NCI-H2107 treated with DMSO at 0.1 percent for 48 hours (cell line): ENCODE data around the gene MYBPC2.
A peak's percentile ranks its signal among the peaks of the same experiment; 100 is the strongest.
"Not testable (repeated sequence)": the region's sequence is repeated elsewhere in the genome, so short reads cannot be mapped to it uniquely, and the experiment has no call there.

ENCODE experiments used
- DNase-seq: peaks from one replicate; lab custom pipeline; 2025; ENCODE audit not compliant: unreplicated experiment; lab: John Stamatoyannopoulos, UW

The MYBPC2 gene

DNA sequence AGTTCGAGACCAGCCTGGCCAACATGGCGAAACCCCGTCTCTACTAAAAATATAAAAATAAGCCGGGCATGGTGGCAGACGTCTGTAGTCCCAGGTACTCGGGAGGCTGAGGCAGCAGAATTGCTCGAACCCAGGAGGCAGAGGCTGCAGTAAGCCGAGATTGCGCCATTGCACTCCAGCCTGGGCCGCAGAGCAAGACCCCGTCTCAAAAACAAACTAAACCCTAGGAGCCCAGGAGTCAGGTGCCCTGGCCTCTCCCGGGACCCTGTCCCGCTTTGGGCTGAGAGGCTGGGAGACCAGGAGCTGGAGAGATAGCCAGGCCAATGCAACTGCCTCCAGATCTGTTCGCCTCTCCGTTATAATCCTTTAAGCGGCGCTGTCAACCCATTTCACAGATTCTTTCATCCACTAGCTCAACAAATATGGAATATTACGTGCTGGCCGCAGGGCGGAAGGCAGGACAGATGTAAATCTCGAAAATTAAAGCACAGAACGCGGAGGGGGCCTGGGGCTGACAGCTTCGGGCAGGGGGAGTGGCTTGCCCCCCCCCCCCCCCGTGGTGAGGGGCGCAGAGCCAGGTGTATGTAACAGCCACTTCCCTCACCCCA, 5.3 kb upstream of the MYBPC2 start:
- no peak for DNase-seq

DNA sequence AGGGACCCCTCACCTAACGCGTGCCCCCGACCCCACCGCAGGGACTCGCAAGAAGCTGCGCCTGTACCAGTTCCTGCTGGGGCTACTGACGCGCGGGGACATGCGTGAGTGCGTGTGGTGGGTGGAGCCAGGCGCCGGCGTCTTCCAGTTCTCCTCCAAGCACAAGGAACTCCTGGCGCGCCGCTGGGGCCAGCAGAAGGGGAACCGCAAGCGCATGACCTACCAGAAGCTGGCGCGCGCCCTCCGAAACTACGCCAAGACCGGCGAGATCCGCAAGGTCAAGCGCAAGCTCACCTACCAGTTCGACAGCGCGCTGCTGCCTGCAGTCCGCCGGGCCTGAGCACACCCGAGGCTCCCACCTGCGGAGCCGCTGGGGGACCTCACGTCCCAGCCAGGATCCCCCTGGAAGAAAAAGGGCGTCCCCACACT, 4.7 kb upstream of the MYBPC2 start:
- DNase-seq = no peak

DNA sequence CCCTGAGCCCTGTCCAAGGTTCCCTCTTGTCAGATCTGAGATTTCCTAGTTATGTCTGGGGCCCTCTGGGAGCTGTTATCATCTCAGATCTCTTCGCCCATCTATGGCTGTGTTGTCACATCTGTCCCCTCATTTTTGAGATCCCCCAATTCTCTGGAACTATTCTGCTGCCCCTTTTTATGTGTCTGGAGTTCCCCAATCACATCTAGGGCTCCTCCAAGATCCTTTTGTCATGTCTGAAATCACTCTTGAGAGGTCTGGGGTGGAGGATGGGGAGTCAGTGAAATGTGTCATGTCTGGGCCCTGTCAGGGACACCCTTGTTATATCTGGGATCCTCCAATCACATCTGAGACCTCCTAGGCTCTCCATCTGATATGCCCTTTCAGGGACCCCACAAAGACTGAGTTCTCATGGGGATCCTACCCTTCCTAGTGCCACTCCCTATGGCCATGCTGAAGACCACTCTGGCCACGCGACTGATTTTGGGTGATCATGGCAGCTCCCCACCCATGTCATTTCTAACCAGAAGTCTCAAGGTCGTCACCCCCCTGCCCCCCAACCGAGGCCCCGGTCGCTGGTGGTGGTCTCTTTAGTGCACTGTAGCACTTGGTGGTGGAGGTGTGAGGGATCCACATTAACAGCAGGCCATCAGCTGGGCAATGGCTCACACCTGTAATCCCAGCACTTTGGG, 3.8 kb upstream of the MYBPC2 start:
- DNase-seq = no peak

DNA sequence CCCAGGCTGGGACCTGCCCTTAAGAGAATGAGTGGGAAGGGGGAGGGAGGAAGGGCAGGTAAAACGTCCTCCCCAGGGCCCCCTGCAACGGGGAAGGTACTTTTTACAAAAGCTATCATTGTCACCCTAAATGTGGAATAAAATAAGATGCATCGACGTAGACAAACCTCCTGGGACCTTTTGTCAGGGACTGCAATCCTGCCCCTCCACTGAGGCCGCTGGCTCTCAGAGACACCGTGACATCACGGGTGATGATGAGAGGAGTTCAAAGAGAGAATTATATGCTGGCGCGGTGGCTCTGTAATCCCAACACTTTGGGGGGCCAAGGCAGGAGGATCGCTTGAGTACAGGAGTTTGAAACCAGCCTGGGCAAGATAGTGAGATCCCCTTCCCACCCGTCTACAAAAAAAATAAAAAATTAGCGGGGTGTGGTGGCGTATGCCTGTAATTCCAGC, 1.8 kb upstream of the MYBPC2 start:
- no peak for DNase-seq

DNA sequence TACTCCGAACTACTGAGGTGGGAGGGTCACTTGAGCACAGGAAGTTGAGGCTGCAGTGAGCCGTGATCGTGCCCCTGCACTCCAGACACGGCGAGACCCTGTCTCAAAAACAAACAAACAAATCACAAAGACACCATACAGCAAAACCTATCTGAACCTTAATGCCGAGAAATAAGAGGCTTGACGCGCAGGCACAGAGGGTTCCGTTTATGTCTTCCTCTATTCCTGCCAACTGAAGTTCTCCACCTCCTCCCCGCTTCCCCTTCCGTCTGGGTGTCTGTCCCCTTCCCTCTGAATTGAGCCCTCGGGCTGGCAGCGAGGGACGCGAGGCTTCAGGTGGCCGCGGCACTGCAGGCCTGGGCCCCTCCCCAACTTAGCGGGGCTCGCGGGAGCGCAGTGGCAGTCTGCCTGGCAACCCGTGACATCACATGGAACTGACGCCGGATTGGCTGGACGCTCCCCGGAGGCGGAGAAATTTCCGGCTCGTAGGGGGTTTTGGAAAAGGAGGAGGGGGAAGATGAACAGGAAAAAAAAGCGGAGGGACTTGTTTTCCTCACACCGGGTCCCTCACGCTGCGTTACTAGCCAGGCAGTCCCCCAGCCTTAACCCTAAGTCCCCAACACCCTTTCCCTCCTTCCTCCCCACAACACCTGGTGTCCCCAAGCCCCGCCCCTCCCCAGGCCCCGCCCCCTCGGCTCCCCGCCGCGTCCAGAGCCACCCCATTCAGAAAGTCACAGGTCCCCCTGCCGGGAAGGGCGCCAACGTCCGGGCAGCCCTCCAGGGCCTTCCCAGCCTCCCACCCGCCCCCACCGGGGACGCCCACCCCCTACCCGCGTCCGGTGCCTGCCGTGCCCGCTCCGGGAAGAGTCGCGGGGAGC, 1.1 kb upstream of the MYBPC2 start:
- peak; percentile 65 for DNase-seq

DNA sequence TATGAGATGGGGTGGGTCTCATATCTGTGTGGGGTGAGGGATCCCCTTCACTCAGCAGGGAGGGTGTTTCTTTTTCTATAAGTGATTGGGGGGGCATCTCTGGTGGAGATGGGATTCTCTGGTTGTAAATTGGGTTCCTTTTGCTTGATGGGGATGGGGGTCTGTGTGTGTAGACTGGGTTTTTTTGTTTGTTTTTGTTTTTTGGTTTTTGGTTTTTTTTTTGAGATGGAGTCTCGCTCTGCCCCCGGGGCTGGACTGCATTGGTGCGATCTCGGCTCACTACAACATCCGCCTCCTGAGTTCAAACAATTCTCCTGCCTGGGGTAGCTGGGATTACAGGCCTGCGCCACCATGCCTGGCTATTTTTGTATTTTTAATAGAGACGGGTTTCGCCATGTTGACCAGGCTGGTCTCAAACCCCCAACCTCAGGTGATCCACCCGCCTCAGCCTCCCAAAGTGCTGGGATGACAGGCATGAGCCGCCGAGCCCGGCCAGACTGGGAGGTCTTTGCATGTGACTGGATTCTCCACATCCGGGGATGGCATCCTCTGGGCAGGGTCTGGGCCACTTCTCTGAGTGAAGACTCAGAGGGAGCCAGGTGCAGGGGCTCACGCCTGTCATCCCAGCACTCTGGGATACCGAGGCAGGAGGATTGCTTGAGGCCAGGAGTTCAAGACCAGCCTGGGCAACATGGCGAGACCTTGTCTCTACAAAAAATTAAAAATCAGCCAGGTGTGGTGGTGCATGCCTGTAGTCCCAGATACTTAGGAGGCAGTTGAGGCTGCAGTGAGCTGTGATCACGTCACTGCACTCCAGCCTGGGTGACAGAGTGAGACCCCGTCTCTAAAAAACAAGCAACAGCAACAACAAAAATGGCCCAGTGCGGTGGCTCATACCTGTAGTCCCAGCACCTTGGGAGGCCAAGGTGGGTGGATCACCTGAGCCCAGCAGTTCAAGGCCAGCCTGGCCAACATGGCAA, 799 bp downstream of the MYBPC2 start:
- no peak for DNase-seq

DNA sequence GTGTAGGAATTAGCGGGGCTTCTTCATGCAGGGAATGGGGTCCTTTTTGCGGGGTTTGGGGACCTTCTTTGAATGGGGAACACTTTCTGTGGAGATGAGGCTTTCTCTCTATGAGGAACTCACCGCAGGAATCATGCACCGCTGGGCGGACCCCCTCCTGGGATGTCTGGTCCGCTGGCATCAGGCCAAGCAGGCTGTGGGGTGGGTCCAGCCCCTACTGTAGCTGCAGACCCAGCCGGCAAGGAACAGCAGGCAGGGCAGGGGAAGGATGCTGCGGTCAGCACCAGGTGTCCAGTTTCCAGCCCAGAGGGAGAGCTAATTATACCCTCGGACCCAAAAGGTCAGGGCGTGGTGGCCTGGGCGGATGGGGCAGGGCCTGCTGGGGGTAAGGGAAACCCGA, 1.8 kb downstream of the MYBPC2 start:
- DNase-seq = no peak

DNA sequence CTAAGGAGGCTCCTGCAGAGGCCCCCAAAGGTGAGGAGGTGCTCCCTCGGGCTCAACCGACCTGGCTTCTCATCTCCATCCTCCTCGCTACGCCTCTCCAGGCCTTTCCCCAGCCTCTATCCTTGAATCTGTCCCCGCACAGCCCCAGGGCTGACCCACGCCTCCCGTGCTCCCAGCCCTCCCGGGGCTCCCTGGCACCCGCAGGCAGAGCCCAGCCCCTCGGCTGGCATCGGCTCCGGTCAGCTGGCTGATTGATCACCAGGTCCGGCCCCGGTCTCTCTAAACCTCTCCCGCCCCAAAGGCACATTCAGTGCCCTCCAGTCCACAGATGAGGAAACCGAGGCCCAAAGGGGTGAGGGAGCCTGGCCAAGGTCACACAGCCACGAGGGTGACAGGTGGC, 2.5 kb downstream of the MYBPC2 start:
- DNase-seq = no peak

DNA sequence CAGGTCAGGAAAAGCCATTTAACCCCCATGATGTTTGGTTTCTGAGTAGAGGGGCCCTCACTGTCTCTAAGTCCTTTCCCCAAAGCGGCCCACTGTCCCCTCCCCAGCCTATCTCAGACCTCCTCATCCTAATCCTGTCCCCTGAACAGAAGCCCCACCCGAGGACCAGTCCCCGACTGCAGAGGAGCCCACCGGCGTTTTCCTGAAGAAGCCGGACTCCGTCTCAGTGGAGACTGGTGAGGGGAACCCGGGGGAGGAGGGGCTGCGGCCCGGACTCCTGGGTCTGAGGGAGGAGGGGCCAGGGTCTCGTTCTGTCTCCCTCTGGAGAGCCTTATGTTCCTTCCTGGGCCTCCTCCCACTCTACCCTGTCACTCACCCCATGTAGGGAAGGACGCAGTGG, 2.9 kb downstream of the MYBPC2 start:
- DNase-seq = no peak

DNA sequence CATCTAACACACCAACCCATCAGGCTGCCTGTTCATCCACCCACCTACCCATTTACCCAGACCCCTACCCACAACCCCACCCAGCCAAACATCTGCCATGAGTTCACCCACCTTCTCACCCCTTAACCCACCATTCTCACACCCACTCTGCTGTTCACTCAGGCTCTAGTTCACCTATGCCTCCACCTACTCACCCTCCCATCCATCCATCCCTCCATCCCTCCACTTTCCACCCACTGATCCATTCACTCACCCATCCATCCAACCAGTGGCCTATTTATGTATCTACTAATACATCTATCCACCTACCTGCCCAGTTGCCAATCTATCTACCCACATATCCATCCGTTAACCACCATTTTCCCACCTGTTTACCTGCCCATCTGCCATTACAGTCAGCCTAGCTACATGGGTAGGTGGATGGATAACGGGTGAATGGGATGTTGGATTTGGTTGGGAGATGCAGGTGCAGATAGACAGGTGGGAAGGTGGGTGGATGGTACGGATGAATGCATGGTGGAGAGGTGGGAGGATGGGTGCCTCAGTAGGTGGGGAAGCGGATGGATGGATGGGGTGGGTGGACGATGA, 5.3 kb downstream of the MYBPC2 start:
- no peak for DNase-seq

DNA sequence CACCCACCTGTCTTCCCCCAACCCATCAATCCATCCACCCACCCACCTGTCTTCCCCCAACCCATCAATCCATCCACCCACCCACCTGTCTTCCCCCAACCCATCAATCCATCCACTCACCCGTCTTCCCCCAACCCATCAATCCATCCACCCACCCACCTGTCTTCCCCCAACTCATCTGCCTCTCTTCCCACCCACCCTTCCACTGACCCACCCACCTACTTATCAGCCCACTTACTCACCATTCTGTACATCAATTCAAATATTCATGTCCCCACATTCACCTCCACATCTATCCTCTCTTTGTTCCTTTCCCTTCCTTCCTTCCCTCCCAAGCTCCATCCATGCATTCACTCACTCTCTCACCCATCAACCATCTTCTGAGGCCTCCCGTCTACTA, 6.4 kb downstream of the MYBPC2 start:
- not testable (repeated sequence) for DNase-seq

DNA sequence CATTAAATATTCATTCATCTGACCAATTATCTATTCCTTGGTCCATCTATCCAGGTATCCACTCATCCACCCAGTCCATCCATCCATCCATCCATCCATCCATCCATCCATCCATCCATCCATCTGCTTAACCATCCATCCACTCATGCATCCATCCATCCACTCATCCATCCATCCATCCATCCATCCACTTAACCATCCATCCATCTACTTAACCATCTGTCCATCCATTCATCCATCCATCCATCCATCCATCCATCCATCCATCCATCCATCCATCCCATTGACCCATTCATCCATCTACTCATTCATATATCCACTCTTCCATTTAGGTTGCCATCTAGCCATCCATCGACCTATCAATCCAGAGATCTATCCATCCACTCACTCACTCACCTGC, 11.4 kb downstream of the MYBPC2 start:
- no peak for DNase-seq

DNA sequence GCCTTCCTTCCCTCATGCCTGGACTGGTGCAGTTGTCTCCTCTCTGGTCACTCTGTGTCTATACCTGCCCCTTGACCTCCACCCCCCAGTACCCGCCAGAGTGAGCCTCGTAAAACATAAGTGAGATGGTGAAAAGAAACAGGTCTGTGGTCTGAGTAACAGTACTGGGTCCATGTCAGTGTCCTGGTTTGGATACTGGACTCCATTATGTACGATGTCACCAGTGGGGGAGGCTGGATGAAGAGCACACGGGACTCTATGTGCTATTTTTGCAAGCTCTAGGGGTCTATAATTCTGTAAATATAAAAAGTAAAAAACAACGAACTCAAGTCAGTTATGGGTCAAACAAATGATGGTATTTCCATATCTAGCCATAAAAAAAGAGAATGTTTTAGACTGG, 14.4 kb downstream of the MYBPC2 start:
- DNase-seq = no peak

DNA sequence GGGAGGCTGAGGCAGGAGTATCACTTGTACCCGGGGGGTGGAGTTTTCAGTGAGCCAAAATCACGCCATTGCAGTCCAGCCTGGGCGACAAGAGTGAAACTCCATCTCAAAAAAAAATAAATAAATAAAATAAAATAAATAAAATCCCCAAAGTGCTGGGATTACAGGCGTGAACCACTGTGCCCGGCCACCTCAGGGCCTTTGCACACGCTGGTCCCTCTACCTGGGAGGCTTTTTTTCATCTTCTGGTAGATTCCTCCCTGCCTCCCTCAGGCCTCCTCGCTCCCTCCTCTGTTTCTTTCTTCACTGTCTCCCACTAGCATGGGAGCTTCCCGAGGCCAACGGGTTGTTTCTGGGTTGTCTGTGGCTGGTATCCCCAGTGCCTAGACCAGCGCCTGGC, 15.1 kb downstream of the MYBPC2 start:
- no peak for DNase-seq

DNA sequence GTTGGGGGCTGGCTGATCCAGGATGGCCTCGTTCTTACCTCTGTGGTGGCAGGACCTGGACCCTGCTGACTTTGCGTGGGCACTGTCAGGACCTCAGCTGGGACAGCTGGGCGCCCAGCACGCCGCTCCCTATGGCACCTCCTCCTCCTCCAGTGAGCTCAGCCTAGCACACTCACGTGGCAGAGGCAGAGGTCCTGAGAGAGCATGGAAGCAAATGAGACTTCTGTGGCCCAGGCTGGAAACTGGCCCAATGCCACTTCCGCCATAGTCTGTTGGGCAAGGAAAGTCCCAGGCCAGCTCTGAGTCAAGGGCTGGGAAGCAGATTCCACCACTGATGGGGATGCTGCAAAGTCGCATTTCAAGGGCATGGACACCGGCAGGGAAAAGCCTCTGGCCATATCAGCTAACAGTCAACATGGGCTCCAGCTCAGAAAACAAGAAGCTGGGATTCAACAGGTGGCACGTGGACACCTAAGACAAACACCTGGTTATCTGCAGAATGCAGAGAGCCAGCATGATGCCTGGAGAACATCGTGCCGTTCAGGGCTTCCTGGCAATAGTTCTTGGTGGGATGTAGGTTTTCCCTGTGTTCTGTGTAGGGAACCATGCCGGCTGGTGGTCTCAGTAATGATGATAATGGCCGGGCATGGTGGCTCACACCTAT, 16.7 kb downstream of the MYBPC2 start:
- no peak for DNase-seq

DNA sequence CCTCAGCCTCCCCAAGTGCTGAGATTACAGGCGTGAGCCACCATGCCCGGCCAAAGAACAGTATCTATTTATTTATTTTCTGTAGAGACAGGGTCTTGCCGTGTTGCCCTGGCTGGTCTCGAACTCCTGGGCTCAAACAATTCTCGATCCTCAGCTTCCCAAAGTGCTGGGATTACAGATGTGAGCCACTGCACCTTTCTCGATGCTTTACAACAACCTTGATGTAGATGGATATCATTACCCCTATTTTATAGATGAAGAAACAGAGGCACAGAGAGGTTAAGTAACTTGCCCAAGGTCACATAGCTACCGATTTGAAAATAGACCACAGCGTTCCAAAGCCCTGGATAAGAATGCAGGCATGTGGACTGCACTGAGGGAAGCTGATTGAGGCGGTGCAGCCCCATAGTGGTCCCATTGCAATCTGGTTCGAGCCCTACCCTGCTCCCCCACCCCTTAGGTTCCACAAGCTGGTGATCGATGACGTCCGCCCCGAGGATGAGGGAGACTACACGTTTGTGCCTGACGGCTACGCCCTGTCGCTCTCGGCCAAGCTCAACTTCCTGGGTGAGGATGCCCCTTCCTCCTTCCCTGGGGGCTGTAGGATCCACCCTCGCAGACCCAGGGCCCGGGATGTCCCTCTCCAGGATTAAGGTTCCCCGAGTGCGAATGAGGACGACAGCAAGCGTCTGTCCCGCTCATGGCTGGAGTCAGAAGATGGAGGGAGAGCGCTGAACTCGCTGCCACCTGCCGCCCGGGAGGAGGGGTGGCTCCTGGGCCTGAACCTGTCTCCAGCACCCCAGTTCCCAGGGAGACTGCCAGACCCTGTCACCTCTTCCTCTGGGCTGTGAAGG, 17.9 kb downstream of the MYBPC2 start:
- no peak for DNase-seq

DNA sequence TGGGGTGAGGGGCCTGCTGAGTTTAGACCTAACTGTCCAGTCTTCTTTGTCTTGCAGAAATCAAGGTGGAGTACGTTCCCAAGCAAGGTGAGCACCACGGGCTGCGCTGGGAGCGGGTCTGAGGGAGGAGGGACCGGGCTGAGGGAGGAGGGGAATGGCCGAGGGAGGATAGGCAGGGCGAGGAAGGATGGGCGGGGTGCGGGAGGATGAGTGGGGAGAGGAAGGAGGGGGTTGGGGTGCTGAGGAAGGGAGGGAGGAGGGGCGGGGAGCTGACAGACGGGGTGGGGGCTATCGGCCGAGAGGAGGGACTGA, 18.5 kb downstream of the MYBPC2 start:
- DNase-seq = no peak

DNA sequence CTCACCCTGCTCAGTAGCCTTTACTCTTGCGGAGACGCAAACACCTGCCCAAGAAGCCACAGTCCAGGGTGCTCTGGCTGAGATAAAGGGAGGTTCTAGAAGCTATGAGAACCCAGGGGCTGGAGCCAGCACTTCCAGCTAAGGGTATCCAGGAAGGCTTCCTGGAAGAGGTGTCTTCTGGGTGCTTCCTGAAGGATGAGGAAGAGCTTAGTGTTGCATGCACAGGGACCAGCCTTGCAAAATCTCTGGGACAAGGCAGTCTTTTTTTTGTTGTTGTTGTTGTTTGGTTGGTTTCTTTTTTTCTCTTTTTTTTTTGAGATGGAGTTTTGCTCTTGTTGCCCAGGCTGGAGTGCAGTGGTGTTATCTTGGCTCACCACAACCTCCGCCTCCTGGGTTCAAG, 20.6 kb downstream of the MYBPC2 start:
- no peak for DNase-seq

DNA sequence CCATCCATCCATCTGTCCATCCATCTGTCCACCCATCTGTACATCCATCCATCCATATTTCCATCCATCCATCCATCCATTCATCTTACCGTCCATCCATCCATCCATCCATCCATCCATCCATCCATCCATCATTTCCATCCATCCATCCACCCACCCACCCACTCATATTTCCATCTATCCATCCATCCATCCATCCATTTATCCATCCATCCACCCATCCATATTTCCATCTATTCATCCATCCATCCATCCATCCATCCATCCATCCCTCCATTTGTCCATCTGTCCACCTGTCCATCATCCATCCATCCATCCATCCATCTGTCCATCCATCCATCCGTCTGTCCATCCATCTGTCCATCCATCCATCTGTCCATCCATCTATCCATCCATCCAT, 23.3 kb downstream of the MYBPC2 start:
- no peak for DNase-seq
